Right lung (tissue), 5 donors: ENCODE results near the gene CTRL. TPM values are rescaled to one million over a fixed set of nuclear protein-coding genes. Genes with fewer than 3 reads are reported as not detected.
"Not testable (repeated sequence)": the region's sequence is repeated elsewhere in the genome, so short reads cannot be mapped to it uniquely, and the experiment has no call there.

ENCODE experiments used
- DNase-seq, 2 donors: peaks; one replicate each; pipeline ENCODE4 v3.0.0-alpha.2; 2013
- polyA plus RNA-seq, 5 donors: library from polyadenylated mRNA; unstranded; fragments of 120-200 nt; gene quantifications; one replicate each; pipeline versions ENCODE4 v1.2.1 to v1.2.3, GENCODE V29; 2013; ENCODE audit warnings: inconsistent platforms in 1 of 5, low replicate concordance in 1 of 5; ENCODE audit not compliant: insufficient read length in 5 of 5, insufficient read depth in 1 of 5

CTRL gene
- polyA plus RNA-seq, 5 donors: 2.9 to 7.5 (median 3.8) TPM

DNA sequence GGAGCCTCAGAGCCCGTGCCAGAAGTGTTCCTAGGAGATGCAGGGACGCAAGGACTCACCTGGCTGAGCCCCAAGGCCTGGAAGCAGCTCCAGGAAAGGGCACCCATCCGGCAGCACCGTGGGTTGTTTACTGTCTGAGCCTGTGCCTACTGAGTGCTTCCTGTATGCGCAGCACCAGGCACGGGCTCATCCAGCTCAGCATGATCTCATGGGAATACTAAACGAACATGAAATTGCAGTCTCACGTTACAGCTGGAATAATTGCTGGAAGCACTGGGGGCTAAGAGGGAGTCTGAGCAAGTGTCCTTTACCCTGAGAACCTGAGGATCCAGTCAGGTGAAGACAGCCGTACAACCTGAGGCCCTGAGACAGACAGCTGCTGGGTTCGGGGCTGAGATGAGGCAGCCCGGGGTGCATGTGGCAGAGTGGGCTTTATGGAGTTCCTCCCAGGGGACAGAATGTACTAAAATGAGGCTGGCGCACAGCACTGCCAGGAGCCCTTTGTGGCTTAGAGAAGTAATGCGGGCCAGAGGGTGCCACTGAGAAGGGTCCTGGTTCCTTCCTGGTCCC lies 5.4 kb downstream of the CTRL start:
- DNase-seq: no peak

DNA sequence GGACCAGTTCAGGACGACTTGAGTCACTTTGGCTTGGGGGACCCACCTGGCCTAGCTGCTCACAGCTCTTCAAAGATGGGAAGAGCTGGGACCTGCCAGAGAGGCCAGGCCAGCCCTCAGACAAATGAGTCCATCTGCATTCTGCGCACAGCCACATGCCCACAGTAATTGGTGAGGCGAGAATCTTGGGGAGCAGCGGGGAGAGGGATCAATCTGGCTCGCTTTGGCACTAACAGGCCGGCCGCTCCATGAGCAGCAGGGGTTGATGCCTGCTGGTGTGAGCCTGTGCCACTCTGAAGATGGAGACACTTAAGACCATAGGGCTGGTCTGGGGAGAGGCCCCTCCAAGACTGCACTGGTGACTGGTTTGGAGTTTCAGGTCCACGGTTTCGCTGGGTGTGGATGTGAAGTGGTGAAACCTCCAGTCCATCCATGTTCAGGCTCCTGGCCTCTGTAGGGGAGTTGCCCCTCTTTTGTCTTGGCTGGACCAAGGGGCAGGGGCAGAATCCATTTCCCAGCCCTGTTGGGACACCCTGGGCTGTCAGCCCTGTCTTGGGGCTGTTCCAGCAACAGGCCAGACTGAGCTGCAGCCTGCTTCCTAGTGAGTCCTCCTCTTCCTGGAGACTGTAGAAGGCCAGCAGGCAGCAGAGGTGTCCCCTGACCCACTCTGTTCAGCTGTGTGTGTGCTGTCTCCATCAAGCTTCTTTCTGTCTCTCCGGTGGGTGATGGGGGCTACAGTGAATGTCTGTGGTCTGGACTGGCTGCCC lies 7.3 kb downstream of the CTRL start:
- no peak for DNase-seq

DNA sequence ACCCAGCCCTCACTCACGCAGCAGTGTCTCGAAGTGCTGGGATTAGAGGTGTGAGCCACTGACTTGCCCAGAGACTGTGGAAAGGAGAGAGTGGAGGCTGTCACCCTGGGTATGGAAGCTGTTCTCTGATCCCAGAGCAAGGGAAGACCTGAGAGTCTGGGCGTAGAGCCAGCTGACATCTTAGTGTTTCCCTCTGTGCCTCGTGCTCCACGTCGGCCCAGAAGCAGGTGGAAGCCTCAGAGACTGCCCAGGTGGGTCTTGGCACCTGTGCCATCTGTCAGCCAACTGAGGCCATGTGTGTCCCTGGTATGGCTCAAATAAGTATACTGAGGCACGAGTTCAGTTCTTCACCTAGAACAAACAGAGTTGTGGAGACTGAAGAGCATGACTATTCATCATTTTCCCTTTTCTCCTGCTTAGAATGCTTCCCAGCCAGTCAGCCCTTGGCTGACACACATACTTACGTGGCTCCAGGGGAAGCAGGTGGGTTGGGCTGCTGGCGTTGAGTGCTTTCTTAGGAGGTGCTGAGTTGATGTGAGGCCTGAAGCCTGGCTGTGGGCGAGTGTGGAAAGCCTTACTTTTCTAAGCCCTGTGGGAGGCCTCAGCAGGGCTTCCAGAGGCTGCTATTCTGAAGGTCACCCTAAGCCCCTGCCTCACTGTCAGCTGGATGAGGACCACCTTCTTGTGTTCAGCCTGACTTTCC lies 8.1 kb downstream of the CTRL start:
- DNase-seq: no peak

DNA sequence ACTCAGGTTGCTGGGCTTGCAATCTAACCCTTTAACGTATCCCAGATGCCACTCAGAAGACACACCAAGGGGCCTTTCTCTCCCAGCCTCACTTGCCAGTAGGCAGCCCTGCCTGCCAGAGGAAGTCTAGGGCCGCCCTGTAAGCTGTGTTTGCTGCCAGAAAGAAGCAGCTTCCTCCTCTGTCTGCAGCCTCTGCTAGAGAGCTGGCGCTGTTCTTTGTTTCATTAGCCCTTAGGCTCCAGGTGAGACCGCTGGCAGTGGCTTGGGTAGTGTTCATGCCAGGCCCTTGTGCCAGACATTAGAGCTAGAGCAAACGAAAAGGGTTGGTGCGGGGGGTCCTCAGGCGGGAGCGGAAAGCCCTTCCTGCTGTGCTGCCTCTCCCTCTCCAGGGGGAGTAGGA lies 8.9 kb downstream of the CTRL start:
- no peak for DNase-seq

DNA sequence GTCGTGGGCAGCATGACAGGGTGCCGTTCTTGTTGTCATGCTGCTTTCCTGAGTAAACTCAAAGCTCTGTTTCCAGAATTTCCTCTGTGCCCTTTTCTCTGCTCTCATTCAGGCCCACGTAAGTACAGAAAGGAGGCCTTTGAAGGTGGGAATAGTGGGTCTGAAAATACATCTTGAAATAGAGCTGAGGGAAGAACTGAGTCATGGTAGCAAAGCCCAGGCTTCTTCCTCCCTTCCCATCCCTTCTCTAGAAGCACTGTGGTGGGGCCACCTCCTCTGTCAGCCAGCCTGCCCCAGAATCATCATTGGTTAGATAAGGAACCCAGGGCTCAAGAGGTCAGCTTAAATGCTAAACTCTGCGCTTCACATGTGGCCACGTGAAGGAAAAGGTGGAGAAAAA lies 9.4 kb downstream of the CTRL start:
- DNase-seq: no peak

DNA sequence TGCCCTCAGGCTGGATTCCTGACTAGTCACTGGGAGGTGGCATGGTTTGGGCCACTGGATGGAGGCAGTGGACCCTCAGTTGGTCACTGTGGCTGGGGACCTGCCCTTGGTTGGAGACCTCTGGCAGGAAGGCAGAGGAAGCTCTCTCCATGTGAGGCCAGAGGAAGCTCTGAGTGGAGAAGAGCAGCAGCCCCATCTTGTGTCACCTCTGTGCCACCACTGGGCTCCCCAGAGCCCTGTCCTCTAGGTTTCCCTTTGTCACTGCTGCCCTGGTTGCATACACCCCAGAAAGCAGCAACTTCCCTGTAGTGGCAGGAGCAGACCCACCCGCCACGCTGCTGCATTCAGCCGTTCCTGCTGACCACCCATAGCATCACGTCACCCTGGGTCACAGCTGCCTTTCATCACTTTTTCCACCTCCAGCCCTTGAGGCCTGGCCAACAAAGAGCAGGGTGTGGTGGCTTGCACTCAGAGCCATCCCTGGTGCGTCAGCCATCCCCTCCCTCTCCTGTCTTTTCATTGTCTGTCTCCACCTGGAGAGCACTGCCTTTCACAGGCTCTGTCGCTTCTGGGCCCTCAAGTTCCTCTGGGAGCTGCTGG lies 11.9 kb downstream of the CTRL start:
- no peak for DNase-seq

DNA sequence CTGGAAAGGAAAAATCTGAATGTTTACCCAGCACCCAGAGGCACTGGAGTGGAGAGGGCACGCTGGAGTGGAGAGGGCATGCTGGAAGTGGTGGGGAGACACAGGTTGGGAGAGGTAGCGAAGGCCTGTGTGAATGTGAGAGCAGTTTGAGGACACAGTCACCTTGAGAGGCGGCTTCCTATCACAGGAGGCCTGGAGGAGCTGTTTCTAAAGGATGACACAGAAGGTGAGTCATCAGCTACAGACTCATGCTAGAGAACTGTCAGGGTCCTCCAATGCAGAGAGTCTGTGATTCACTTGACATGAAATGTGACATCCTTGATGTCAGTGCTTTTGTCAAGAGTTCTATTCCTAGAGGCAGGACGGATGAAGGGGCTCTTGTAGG lies 13.8 kb downstream of the CTRL start:
- DNase-seq: no peak

DNA sequence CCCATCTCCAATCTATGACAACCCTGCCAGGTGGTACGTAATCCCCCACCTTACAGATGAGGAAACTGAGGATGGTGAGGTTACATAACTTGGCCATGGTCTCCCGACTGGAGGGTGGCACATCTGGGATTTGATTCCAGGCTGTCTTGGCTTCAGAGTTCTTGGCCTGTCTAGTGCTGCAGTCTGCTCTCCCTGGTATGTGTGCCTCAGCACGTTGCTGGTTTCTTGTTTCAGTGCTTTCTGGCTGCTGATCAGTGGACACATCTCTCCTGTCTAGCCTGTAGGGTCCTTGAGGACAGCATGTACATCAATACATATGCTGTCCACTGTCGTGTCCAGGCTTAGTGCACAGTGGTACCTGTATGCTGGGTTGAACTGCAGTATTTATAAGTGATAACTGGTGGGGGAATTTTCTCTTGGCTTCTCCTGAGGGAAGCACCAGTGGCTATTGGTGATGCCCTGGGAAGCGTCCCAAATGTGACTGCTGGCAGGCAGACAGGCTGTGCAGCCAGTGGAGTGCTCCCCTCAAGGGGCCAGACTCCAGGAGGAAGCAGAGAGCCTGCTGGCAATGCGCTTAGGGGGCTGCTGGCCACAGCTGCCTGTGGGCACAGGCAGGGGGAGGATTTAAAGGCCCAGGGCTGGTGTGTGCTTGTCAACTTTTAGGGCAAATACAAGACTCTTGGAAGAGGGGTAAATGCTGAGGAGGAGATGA lies 14.4 kb downstream of the CTRL start:
- no peak for DNase-seq

DNA sequence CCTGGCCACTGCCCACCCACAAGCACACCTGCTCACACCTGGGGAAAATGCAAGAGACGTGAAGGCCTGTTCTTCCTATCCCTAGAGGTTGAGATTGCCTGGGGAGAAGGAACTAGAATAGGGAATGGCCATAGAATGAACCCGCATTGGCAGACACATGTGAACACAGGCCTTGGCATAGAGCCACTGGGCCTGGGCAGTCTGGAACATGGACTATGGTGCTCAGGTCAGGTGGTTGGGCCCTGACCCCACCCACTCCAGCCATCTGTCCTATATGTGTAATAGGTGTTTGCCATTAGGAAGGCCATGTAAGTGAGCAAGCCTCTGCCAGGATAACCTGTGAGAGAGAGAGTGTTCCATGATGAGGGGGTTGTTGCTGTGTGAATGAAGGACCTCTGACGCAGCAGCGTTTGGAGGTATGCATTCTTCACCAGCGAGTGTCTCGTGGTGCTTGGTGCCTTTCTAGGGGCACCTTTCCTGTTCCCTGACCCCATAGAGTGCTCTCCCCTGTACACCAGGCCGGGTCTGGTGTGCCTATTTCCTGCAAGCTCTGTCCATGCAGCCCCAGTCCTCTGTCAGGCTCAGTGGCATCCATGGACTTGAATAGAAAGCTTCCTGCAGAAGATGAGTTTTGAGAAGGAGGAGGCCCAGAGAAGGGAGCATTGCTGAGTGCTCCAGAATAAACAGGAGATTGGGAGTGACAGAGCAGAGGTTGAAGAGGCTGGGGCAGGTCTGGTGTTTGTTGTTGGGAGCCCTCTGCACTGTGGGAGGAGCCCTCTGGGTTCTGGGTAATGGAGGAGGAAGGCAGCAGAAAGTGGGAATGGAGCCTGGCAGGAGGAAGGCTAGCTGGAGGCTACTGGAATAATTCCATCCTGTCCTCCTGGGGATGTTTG lies 15.6 kb downstream of the CTRL start:
- no peak for DNase-seq

DNA sequence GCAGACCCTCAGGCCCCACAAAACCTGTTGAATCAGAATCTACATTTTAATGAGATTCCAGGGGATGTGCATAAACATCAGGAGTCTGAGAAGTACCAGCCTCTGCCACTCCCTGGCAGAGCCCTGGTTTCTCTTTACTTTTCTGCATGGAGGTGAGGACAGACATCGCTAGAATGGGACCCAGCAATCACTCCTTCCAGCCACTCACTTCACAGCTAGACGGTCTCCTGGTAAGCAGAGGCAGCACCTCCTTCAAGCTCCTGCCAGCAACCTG lies 16.2 kb downstream of the CTRL start:
- not testable (repeated sequence) for DNase-seq

DNA sequence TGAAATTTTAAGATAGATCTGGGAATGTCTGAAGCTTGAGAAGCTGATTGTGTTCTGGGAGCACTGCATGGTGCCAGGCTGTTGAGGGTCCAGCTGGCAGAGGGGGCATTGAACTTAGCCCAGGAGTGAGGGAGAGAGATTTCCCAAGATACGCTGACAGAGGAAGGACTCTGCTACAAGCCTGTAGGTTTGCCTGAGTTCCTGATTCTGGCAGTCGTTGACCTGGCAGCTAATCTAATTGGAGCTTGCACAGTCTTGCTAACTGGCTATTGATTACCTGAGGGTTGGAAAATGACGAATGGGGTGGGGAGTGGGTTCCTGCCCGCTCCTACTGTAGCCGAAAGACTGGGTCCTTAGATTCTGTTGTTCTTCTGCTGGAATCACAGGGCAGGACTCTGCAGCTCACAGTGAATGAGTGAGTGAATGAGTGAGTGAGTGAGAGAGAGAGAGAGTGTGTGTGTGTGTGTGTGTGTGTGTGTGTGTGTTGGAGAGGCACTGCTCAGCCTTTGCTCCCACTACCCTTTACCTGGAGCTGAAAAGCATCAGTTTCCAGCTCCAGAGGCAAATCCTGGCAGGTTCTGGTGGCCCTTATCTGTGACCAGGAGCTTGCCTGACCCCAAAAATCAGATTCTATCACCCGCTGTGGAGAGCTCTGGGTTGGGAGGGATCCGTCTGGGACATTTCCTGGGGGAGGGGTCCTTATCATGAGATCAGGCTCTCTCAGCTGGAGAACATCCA lies 16.7 kb downstream of the CTRL start:
- no peak for DNase-seq

DNA sequence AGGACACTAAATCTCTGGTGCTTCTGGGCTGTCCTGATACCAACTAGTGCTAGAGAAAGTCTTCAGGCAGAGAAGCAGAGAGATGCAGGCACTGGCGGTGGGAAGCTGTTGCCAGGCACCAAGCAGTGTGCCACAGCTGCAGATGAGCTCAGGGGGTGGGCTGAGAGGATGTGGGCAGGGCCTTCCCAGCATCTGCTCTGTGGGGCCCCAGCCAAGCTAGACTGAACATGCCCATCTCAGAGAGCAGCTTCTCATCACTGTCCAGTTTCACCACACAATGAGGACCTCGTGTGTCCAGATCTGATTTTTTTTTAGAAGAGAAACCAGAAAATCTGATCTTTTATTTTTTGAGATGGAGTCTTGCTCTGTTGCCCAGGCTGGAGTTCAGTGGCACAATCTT lies 21.5 kb downstream of the CTRL start:
- DNase-seq: no peak

DNA sequence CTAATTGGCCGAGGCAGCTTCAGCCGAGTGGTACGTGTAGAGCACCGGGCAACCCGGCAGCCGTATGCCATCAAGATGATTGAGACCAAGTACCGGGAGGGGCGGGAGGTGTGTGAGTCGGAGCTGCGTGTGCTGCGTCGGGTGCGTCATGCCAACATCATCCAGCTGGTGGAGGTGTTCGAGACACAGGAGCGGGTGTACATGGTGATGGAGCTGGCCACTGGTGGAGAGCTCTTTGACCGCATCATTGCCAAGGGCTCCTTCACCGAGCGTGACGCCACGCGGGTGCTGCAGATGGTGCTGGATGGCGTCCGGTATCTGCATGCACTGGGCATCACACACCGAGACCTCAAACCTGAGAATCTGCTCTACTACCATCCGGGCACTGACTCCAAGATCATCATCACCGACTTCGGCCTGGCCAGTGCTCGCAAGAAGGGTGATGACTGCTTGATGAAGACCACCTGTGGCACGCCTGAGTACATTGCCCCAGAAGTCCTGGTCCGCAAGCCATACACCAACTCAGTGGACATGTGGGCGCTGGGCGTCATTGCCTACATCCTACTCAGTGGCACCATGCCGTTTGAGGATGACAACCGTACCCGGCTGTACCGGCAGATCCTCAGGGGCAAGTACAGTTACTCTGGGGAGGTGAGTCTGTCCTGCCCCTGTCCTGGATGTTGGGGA lies 22.5 kb downstream of the CTRL start:
- no peak for DNase-seq

DNA sequence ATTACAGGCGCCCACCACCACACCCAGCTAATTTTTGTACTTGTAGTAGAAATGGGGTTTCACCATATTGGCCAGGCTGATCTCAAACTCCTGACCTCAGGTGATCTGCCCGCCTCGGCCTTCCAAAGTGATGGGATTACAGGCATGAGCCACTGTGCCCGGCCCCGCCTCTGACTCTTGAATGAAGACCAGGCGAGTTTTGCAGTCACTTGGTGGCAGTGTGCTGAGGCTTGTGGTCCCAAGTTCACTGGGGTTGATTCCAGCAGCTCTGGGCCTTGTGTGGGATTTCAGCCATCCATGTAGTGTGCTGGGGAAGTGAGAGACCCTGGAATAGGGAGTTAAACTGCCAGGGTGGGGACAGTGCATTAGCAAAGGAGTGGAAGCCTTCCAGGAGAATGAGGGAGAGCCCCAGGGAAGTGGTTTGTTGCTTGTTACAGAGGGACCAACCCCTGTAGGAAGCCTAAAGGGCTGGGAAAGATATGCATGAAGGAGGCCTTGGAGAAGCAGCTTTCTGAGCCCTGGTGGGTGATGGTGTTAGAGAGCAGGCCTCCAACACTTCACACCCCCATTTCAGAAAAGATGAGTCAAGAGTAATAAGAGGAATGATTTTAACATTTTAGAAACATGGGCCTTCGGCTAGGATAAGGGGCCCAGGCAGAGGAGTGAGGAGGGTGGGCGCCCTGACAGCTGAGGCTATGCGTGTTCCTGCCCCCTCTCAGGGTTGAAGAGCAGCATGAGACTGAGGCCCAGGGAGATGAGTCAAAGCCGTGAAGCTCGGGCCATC lies 24.1 kb downstream of the CTRL start:
- DNase-seq: no peak

DNA sequence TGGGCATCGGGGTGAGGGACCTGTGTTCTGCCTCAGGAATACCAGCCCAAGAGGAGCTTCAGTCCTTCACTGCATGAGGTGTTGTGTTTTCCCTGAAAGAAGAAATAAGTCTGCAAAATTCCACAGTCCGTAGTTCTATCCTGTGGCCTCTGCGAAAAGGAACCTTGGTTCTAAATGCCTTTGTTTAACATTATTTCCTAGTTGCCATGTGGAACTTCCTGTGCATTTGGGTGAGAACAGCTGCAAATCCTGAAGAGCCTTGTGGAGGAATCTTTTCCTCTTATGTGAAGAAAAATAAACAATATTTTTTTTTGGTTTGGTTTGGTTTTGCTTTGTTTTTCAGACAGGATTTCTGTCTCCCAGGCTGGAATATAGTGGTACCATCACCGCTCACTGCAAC lies 28.8 kb downstream of the CTRL start:
- no peak for DNase-seq

DNA sequence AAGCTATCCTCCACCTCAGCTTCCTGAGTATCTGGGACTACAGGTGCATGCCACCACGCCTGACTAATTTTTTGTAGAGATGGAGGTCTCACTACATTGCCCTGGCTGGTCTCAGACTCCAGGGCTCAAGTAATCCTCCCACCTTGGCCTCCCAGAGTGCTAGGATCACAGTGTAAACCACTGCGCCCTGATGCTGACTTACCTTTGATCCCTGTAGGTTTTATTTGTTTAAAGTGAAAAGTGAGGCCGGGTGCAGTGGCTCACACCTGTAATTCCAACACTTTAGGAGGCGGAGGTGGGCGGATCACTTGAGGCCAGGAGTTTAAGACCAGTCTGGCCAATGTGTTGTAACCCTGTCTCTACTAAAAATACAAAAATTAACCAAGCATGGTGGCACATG lies 29.9 kb downstream of the CTRL start:
- no peak for DNase-seq

DNA sequence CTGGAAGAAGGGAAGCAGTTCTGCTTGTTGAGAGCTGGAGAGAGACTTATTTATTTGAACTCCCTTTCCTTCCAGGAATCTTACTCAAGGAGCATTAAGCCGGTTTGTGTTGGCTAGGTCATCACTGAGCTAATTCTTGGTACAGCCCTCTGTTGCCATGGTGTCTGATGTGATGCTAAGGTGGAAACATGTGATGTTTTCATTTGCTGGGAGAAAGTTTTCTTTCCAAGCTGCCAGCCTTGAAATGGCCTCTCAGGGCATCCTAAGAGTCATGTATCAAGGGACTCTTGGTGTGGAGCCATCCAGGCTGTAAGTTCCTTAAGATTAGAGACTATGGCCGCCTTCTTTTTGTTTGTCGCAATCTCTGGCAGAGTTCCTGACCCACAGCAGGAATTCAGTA lies 34.4 kb downstream of the CTRL start:
- DNase-seq: no peak

DNA sequence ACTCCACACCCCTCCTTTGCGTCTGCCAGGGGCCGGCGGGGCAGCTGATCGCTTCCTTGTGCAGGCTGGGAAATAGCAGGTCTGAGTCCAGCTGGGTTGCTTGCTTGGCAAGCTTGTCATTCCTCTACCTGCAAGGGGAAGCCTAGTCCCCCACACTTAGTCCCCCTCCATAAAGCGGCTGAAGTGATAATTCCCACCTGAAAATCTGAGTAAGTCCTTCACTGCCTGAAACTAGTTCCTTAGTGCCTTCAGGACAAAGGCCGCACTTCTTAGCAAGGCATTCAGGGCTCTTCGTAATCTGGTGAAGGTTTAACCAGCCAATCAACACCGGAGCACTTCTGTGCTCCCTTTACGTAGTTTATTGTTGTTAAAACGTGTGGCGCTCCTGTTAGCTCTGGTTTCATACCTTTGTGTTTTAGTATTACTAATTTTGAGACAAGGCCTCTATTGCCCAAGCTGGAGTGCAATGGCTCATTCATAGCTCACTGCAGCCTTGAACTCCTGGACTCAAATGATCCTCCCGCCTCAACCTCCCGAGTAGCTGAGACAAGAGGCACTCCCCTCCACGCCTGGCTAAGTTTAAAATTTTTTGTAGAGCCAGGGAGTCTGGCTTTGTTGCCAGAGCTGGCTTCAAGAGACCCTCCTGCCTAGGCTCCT lies 37.8 kb downstream of the CTRL start:
- DNase-seq: no peak
